HG02938 (cell line): ENCODE data around the gene PRKAG3.
"Not testable (repeated sequence)": the region's sequence is repeated elsewhere in the genome, so short reads cannot be mapped to it uniquely, and the experiment has no call there.

ENCODE experiments used
- ATAC-seq: cut with Tn5 transposase; IDR thresholded peaks from one replicate; pipeline ENCODE4 v1.9.1; 2021; ENCODE audit warnings: mild to moderate bottlenecking, moderate library complexity; ENCODE audit not compliant: unreplicated experiment

The PRKAG3 gene

GRCh38 chr2:218785103-218785502 lies 46.5 kb downstream of the PRKAG3 start:
- no peak for ATAC-seq

- ATAC-seq, result no peak
These were observed 47.9 kb downstream of the PRKAG3 start for GRCh38 chr2:218783688-218784087.

- ATAC-seq, result no peak
These were observed 49.1 kb downstream of the PRKAG3 start for GRCh38 chr2:218782528-218782844.

- no peak for ATAC-seq
These were observed 49.7 kb downstream of the PRKAG3 start, which contains the start of gene CYP27A1 for GRCh38 chr2:218781691-218782527. Gene CYP27A1, plus strand, starts transcription at chr2:218782147. Its CDS starts 36 bp downstream, at chr2:218782183.

- ATAC-seq, result no peak
These were observed 50.5 kb downstream of the PRKAG3 start for GRCh38 chr2:218780851-218781690.

GRCh38 chr2:218780046-218780445 lies 51.6 kb downstream of the PRKAG3 start:
- no peak for ATAC-seq

- ATAC-seq, result no peak
These were observed 54.2 kb downstream of the PRKAG3 start for GRCh38 chr2:218777276-218777990.

GRCh38 chr2:218776488-218776887 lies 55.1 kb downstream of the PRKAG3 start:
- no peak for ATAC-seq

GRCh38 chr2:218773881-218774280 lies 57.7 kb downstream of the PRKAG3 start:
- ATAC-seq, result no peak

GRCh38 chr2:218772759-218773158 lies 58.8 kb downstream of the PRKAG3 start:
- not testable (repeated sequence) for ATAC-seq
